Measurements from ENCODE around the gene NUPR1. TPM values are rescaled to one million over a fixed set of nuclear protein-coding genes. Genes with fewer than 3 reads are reported as not detected.

Gene NUPR1
- total and polyA plus RNA-seq, 2 of the 13 experiments (the other 11 are each of a cell fraction or from before 2014, with no cell fraction given): 18.0 to 25.6 TPM

- TF ChIP-seq ZNF598 (CRISPR knock-in tag; IDR thresholded peaks at IDR 0.05; ENCODE audit: borderline replicate concordance) (0 out of 2 replicates have a peak, but pooled peaks have one; percentile 30), E2F2 (CRISPR knock-in tag; IDR thresholded peaks at IDR 0.05; ENCODE audit: borderline replicate concordance) (no peak), ZBTB7A (CRISPR knock-in tag; IDR thresholded peaks at IDR 0.05) (no peak), SNAI1 (CRISPR knock-in tag; IDR thresholded peaks at IDR 0.05; ENCODE audit: borderline replicate concordance) (no peak), FOXA1 (IDR thresholded peaks at IDR 0.05) (no peak), FOXA1 (CRISPR knock-in tag; IDR thresholded peaks at IDR 0.05) (no peak), ZNF614 (CRISPR knock-in tag; IDR thresholded peaks at IDR 0.05; ENCODE audit: borderline replicate concordance) (0 out of 2 replicates have a peak, but pooled peaks have one; percentile 9), ZNF20 (CRISPR knock-in tag; IDR thresholded peaks at IDR 0.05) (no peak), NCOR1 (IDR thresholded peaks at IDR 0.05; ENCODE audit: borderline replicate concordance, low read length) (peak; percentile 23; the same call in 1 of the 2 replicates), RXRB (CRISPR knock-in tag; IDR thresholded peaks at IDR 0.05; ENCODE audit: borderline replicate concordance) (peak; percentile 55; the same call in 1 of the 2 replicates), DBP (CRISPR knock-in tag; IDR thresholded peaks at IDR 0.05; ENCODE audit: not compliant biosample characterization) (no peak), KLF9 (CRISPR knock-in tag; IDR thresholded peaks at IDR 0.05; ENCODE audit: low read depth) (no peak), ZNF768 (CRISPR knock-in tag; IDR thresholded peaks at IDR 0.05) (no peak), ARID5B (CRISPR knock-in tag; IDR thresholded peaks at IDR 0.05) (peak; percentile 49; the same call in 1 of the 2 replicates), U2AF1 (optimal IDR thresholded peaks at IDR 0.05; ENCODE audit: low read depth, low read length) (no peak), CC2D1A (CRISPR knock-in tag; IDR thresholded peaks at IDR 0.05) (no peak), SAP130 (CRISPR knock-in tag; IDR thresholded peaks at IDR 0.05; ENCODE audit: low read depth) (peak; percentile 60; the same call in 1 of the 2 replicates)
These were observed 6.7 kb downstream of the NUPR1 start (continued) for GRCh38 chr16:28531777-28532744.
